GM10266 (cell line): ENCODE measurements around the gene AMIGO2.
"Not testable (repeated sequence)": the region's sequence is repeated elsewhere in the genome, so short reads cannot be mapped to it uniquely, and the experiment has no call there.

Experiments
- DNase-seq: peaks from one replicate; pipeline ENCODE4 v3.0.0; 2012; ENCODE audit errors: extremely low spot score
- CTCF ChIP-seq: IDR thresholded peaks from 2 replicates; pipeline ENCODE4 v1.5.1; 2012; ENCODE audit warnings: mild to moderate bottlenecking, low read depth; ENCODE audit not compliant: control insufficient read depth, insufficient read depth; ENCODE audit errors: missing control alignments

AMIGO2 gene

GRCh38 chr12:47065546-47065945 is 14.2 kb downstream of the AMIGO2 start:
- TF ChIP-seq CTCF: no peak
- no peak for DNase-seq

- DNase-seq: not testable (repeated sequence)
These were observed 21.1 kb downstream of the AMIGO2 start for GRCh38 chr12:47058640-47059039.

GRCh38 chr12:47056944-47057343 is 22.8 kb downstream of the AMIGO2 start:
- not testable (repeated sequence) for DNase-seq

- not testable (repeated sequence) for DNase-seq
These were observed 23.9 kb downstream of the AMIGO2 start for GRCh38 chr12:47055856-47056255.

- no peak for DNase-seq
- no peak for TF ChIP-seq CTCF
These were observed 25.1 kb downstream of the AMIGO2 start for GRCh38 chr12:47054659-47055058.

GRCh38 chr12:47053961-47054360 is 25.8 kb downstream of the AMIGO2 start:
- DNase-seq: no peak
- TF ChIP-seq CTCF: no peak

GRCh38 chr12:47052274-47052673 is 27.5 kb downstream of the AMIGO2 start:
- DNase-seq: no peak
- TF ChIP-seq CTCF: no peak

- not testable (repeated sequence) for DNase-seq
These were observed 28.5 kb downstream of the AMIGO2 start for GRCh38 chr12:47051291-47051690.

- no peak for TF ChIP-seq CTCF
- no peak for DNase-seq
These were observed 31.2 kb downstream of the AMIGO2 start for GRCh38 chr12:47048541-47048940.

GRCh38 chr12:47041327-47041726 is 38.4 kb downstream of the AMIGO2 start:
- DNase-seq: no peak
- TF ChIP-seq CTCF: no peak
